ENCODE data around the gene HEBP1.

- TF ChIP-seq POLR2AphosphoS5 (IDR thresholded peaks at IDR 0.05) = no peak
- TF ChIP-seq CTCF (IDR thresholded peaks at IDR 0.05) = no peak
- no peak for TF ChIP-seq POLR2A (IDR thresholded peaks at IDR 0.05; ENCODE audit: low read depth)
These were observed 46.9 kb upstream of the HEBP1 start for GRCh38 chr12:13046964-13047363.

All from esophagus muscularis mucosa (tissue), 3 donors.